ENCODE results near the gene HAPLN2.

Gene HAPLN2

GRCh38 chr1:156660752-156661112 is 41.5 kb downstream of the HAPLN2 start:
- DNase-seq (ENCODE audit: low read depth in 1 of 2, low spot score in 1 of 2) = no peak

- no peak for DNase-seq (ENCODE audit: low read depth in 1 of 2, low spot score in 1 of 2)
These were observed 43.0 kb downstream of the HAPLN2 start for GRCh38 chr1:156662005-156662799.

- DNase-seq (ENCODE audit: low read depth in 1 of 2, low spot score in 1 of 2) = no peak
These were observed 43.5 kb downstream of the HAPLN2 start for GRCh38 chr1:156662800-156663055.

GRCh38 chr1:156663178-156663577 is 44.0 kb downstream of the HAPLN2 start:
- no peak for DNase-seq (ENCODE audit: low read depth in 1 of 2, low spot score in 1 of 2)

- no peak for DNase-seq (ENCODE audit: low read depth in 1 of 2, low spot score in 1 of 2)
These were observed 45.0 kb downstream of the HAPLN2 start for GRCh38 chr1:156664046-156664766.

GRCh38 chr1:156664767-156665411 is 45.7 kb downstream of the HAPLN2 start:
- no peak for DNase-seq (ENCODE audit: low read depth in 1 of 2, low spot score in 1 of 2)

GRCh38 chr1:156665539-156665938 is 46.3 kb downstream of the HAPLN2 start:
- no peak for DNase-seq (ENCODE audit: low read depth in 1 of 2, low spot score in 1 of 2)

GRCh38 chr1:156666862-156667609 is 47.8 kb downstream of the HAPLN2 start:
- no peak for DNase-seq (ENCODE audit: low read depth in 1 of 2, low spot score in 1 of 2)

- no peak for DNase-seq (ENCODE audit: low read depth in 1 of 2, low spot score in 1 of 2)
These were observed 48.4 kb downstream of the HAPLN2 start for GRCh38 chr1:156667610-156667967.

GRCh38 chr1:156667968-156668709 is 48.9 kb downstream of the HAPLN2 start:
- no peak for DNase-seq (ENCODE audit: low read depth in 1 of 2, low spot score in 1 of 2)

GRCh38 chr1:156668801-156669637 is 49.8 kb downstream of the HAPLN2 start:
- no peak for DNase-seq (ENCODE audit: low read depth in 1 of 2, low spot score in 1 of 2)

- no peak for DNase-seq (ENCODE audit: low read depth in 1 of 2, low spot score in 1 of 2)
These were observed 50.6 kb downstream of the HAPLN2 start for GRCh38 chr1:156669794-156670193.

GRCh38 chr1:156670359-156670758 is 51.1 kb downstream of the HAPLN2 start:
- DNase-seq (ENCODE audit: low read depth in 1 of 2, low spot score in 1 of 2) = no peak

- no peak for DNase-seq (ENCODE audit: low read depth in 1 of 2, low spot score in 1 of 2)
These were observed 51.6 kb downstream of the HAPLN2 start for GRCh38 chr1:156670791-156671190.

- no peak for DNase-seq (ENCODE audit: low read depth in 1 of 2, low spot score in 1 of 2)
These were observed 52.6 kb downstream of the HAPLN2 start for GRCh38 chr1:156671804-156672203.

GRCh38 chr1:156673387-156674121 is 54.3 kb downstream of the HAPLN2 start:
- no peak for DNase-seq (ENCODE audit: low read depth in 1 of 2, low spot score in 1 of 2)

Measured in stimulated activated CD4-positive, alpha-beta T cell treated with anti-CD3 and anti-CD28 coated beads, Interleukin-15, amount 100 ng/mL, for 1 hour (primary cell).